Astrocyte of the spinal cord (primary cell): Measurements from ENCODE around the gene CLPSL1.

ENCODE experiments used
- DNase-seq: peaks from one replicate; pipeline ENCODE4 v3.0.0; 2011; ENCODE audit warnings: low read depth, low spot score
- H3K4me3 ChIP-seq: 2 replicates; pipeline ENCODE4 v1.5.1; 2011; ENCODE audit warnings: low read depth, mild to moderate bottlenecking, low read length, moderate library complexity
- in situ Hi-C: cut with HindIII; loops from 2 replicates; pipeline ENCODE4 v1.10.0; 2017; ENCODE audit warnings: low sequenced_read_pairs
- TF ChIP-seq, protein P1 (sequence below): IDR thresholded peaks from 2 replicates; pipeline ENCODE4 v1.5.1; 2012; ENCODE audit warnings: low read depth, mild to moderate bottlenecking, low read length, inconsistent platforms

Gene CLPSL1

GRCh38 chr6:35747877-35748276 lies 32.9 kb upstream of the CLPSL1 start:
- in situ Hi-C loops: no loop called here
- no peak overlapping the region for H3K4me3 ChIP-seq
- DNase-seq: no peak
- TF ChIP-seq, protein P1, sequence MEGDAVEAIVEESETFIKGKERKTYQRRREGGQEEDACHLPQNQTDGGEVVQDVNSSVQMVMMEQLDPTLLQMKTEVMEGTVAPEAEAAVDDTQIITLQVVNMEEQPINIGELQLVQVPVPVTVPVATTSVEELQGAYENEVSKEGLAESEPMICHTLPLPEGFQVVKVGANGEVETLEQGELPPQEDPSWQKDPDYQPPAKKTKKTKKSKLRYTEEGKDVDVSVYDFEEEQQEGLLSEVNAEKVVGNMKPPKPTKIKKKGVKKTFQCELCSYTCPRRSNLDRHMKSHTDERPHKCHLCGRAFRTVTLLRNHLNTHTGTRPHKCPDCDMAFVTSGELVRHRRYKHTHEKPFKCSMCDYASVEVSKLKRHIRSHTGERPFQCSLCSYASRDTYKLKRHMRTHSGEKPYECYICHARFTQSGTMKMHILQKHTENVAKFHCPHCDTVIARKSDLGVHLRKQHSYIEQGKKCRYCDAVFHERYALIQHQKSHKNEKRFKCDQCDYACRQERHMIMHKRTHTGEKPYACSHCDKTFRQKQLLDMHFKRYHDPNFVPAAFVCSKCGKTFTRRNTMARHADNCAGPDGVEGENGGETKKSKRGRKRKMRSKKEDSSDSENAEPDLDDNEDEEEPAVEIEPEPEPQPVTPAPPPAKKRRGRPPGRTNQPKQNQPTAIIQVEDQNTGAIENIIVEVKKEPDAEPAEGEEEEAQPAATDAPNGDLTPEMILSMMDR: no peak

- TF ChIP-seq, protein P1: no peak
- DNase-seq: no peak
- H3K4me3 ChIP-seq: no peak overlapping the region
- in situ Hi-C loops: no loop called here
Measured at GRCh38 chr6:35750557-35750956, 30.3 kb upstream of the CLPSL1 start.

DNA sequence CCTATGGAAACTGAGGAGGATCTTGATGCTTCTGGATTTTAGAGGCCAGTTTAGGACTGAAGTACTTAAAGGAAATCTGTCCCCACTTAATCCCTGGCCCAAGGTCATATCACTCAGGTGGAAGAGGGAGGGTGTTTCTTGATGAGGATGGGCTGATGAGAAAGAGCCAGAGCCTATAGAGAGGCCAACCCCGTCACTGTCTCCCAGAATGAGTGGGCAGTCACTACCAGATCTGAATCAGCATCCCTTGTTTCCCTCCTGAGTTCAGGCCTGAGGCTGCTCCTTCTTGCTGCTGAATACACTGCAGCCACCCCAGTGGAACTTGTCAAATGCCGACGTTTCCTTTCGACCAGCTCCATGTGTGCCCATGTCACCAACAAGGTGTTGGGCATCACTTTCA lies 29.2 kb upstream of the CLPSL1 start:
- no peak for DNase-seq
- in situ Hi-C loops: no loop called here
- H3K4me3 ChIP-seq: no peak overlapping the region
- TF ChIP-seq, protein P1: no peak

DNA sequence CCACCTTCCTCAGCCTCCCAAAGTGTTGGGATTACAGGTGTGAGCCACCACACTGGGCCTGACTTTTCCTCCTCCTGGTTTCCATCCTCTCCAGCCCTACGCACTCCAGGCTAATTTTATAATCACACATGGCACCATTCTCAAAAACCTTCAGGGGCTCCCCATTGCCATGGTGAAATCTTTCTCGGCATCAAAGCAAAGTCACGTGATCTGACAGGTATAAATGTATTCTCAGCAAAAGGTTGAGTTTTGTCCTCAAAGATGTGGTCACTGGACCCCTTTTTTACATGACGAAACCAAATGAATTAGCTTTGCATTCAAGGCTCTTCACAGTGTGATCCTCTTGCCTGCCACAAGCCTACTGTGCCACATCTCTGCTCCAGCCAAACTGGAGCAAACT lies 28.5 kb upstream of the CLPSL1 start:
- no peak for DNase-seq
- H3K4me3 ChIP-seq: no peak overlapping the region
- TF ChIP-seq, protein P1: no peak
- in situ Hi-C loops: no loop called here

DNA sequence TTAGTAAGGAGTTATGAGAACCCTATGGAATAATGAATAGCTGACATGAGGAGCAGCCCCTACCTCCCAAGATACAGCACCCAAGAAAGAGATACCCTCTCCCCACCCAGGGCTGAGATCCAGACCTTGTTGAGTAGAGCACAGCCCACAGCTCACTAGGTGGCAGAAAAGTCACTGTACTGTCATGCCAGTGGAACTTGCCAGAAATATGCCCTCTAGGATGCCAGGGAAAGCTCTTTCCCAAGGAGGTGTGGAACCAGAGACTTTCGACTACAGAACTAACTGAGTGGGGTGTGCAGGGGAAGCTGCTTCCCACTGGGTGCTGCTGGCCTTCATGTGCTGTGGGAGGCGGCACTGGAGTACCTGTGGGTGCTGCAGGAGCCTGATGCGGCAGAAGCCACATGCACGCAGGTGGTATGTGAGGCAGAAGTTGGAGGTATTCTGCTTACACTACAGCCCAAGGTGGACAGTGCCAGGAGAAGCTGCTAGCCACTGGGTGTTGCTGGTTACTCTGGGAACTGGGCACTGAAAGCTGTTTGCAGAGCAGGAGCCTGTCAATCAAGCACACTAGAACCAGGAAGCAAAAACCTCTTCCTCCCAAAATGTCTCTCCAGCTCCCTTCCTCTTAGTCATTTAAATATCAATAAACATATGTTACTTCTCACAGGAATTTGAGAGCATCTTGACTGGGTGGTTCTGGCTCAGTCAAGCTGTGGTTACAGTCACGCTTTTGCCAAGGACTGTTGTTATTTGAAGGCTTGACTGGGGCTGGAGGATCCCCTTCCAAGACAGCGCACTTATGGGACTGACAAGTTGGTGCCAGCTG lies 26.2 kb upstream of the CLPSL1 start:
- DNase-seq: no peak
- TF ChIP-seq, protein P1: no peak
- H3K4me3 ChIP-seq: no peak overlapping the region
- in situ Hi-C loops: no loop called here

GRCh38 chr6:35755278-35755924 lies 25.4 kb upstream of the CLPSL1 start:
- no peak overlapping the region for H3K4me3 ChIP-seq
- in situ Hi-C loops: no loop called here
- TF ChIP-seq, protein P1: no peak
- no peak for DNase-seq
